Testis (tissue), 3 donors: Measurements from ENCODE around the gene ELMO1. TPM values are rescaled to one million over a fixed set of nuclear protein-coding genes. Genes with fewer than 3 reads are reported as not detected.

Experiments used
- DNase-seq: peaks from one replicate; pipeline ENCODE4 v3.0.0-alpha.2; 2019
- H3K27ac ChIP-seq, 2 donors: fragments of 200-600 bp; sonication (generic); one replicate each; pipeline ENCODE4 v1.5.1; 2019
- H3K27me3 ChIP-seq: fragments of 200-600 bp; sonication (generic); one replicate; pipeline ENCODE4 v1.5.1; 2019
- H3K36me3 ChIP-seq: fragments of 200-600 bp; sonication (generic); one replicate; pipeline ENCODE4 v1.5.1; 2017; ENCODE audit warnings: low read depth; ENCODE audit errors: missing control alignments
- H3K4me1 ChIP-seq: fragments of 200-600 bp; sonication (generic); one replicate; pipeline ENCODE4 v1.5.1; 2019
- H3K4me3 ChIP-seq, 2 donors: fragments of 200-600 bp; sonication (generic); one replicate each; pipeline ENCODE4 v1.5.1; 2017 to 2019
- H3K9me3 ChIP-seq: fragments of 200-600 bp; sonication (generic); one replicate; pipeline ENCODE4 v1.5.1; 2017
- CTCF ChIP-seq, 3 experiments: fragments of 450-650 bp in 2 of 3; fragments of 200-600 bp in 1 of 3; sonication (generic) in 1 of 3; IDR thresholded peaks; one replicate each; pipeline ENCODE4 v1.5.1; 2016 to 2019; ENCODE audit warnings: antibody characterized with exemption in 3 of 3, mild to moderate bottlenecking in 2 of 3, moderate library complexity in 1 of 3
- POLR2A ChIP-seq: fragments of 450-650 bp; IDR thresholded peaks from one replicate; pipeline ENCODE4 v1.6.1; 2017; ENCODE audit warnings: antibody characterized with exemption, mild to moderate bottlenecking, moderate library complexity
- WGBS, 2 donors: methylation state at CpG; one replicate each; pipeline ENCODE4 v1.1.5; 2018; 5-methylcytosine and 5-hydroxymethylcytosine counted together
- intact Hi-C: fragments of 100-400 bp; cut with DNase I; formaldehyde crosslinking; loops from one replicate; pipeline ENCODE4 v1.15.1; 2023; ENCODE audit warnings: low total_unique reads
- polyA plus RNA-seq: library from polyadenylated mRNA; stranded (reverse); fragments of 350-450 nt; fragmentation: Illumina TruSeq; extraction: RNeasy Lipid Tissue Mini Kit (QIAGEN cat#74804); gene quantifications from one replicate; pipeline ENCODE4 v1.2.3, GENCODE V29; 2014; ENCODE audit warnings: low read depth, low replicate concordance; ENCODE audit not compliant: insufficient read depth
- total RNA-seq, 2 donors: library from RNA; depleted of rRNA; stranded (reverse); fragments of >200 nt; gene quantifications; one replicate each; pipeline ENCODE4 v1.2.3, GENCODE V29; 2016

Gene ELMO1
- total and polyA plus RNA-seq, 3 donors from 2014 or later: 12.9 to 47.2 (median 36.5) TPM

GRCh38 chr7:37414352-37414983, 34.2 kb downstream of the ELMO1 start:
- TF ChIP-seq POLR2A: no peak
- no peak for TF ChIP-seq CTCF (IDR thresholded peaks at IDR 0.05)
- no peaks in the 10 kb centered on the region for H3K36me3 ChIP-seq
- intact Hi-C loops: no loop called here
- H3K27ac ChIP-seq: no peak overlapping the region
- H3K9me3 ChIP-seq: no peaks in the 10 kb centered on the region
- no peaks in the 10 kb centered on the region for H3K27me3 ChIP-seq
- DNase-seq: no peak
- WGBS, 2 donors: 94 to 95% methylated on average over 5 of the region's 5 CpGs
- peaks cover 7% of the 10 kb centered on the region for H3K4me1 ChIP-seq
- H3K4me3 ChIP-seq: no peak overlapping the region

- no peaks in the 10 kb centered on the region for H3K36me3 ChIP-seq
- TF ChIP-seq CTCF (IDR thresholded peaks at IDR 0.05): no peak
- no peak for TF ChIP-seq POLR2A
- no peaks in the 10 kb centered on the region for H3K27me3 ChIP-seq
- H3K27ac ChIP-seq: no peak overlapping the region
- no peak for DNase-seq
- 70 to 80% methylated on average over 4 of the region's 4 CpGs for WGBS, 2 donors
- H3K9me3 ChIP-seq: no peaks in the 10 kb centered on the region
- H3K4me1 ChIP-seq: peaks cover 7% of the 10 kb centered on the region
- H3K4me3 ChIP-seq: no peak overlapping the region
- intact Hi-C loops: no loop called here
These were observed 37.1 kb downstream of the ELMO1 start for GRCh38 chr7:37411444-37412034.

- TF ChIP-seq POLR2A (no peak), CTCF (IDR thresholded peaks at IDR 0.05) (no peak)
- Histone ChIP-seq H3K27me3 (no peaks in the 10 kb centered on the region), H3K36me3 (no peaks in the 10 kb centered on the region), H3K4me1 (peaks cover 7% of the 10 kb centered on the region), H3K9me3 (no peaks in the 10 kb centered on the region), H3K27ac (no peak overlapping the region), H3K4me3 (no peak overlapping the region)
- intact Hi-C loops: no loop called here
- WGBS, 2 donors: 52 to 59% methylated on average over 1 of the region's 1 CpG
- no peak for DNase-seq
These were observed 38.1 kb downstream of the ELMO1 start for GRCh38 chr7:37410305-37411229.

- 37 to 48% methylated on average over 2 of the region's 2 CpGs for WGBS, 2 donors
- intact Hi-C loops: no loop called here
- TF ChIP-seq CTCF (IDR thresholded peaks at IDR 0.05) (no peak), POLR2A (no peak)
- no peaks in the 10 kb centered on the region for H3K36me3 ChIP-seq
- H3K9me3 ChIP-seq: no peaks in the 10 kb centered on the region
- peaks cover 15% of the 10 kb centered on the region for H3K4me1 ChIP-seq
- DNase-seq: no peak
- no peak overlapping the region for H3K27ac ChIP-seq
- H3K4me3 ChIP-seq: no peak overlapping the region
- H3K27me3 ChIP-seq: no peaks in the 10 kb centered on the region
These were observed 39.2 kb downstream of the ELMO1 start for GRCh38 chr7:37409461-37409860.
